ENCODE measurements around the gene LRRC4C. TPM values are rescaled to one million over a fixed set of nuclear protein-coding genes. Genes with fewer than 3 reads are reported as not detected.

Gene LRRC4C
- total RNA-seq, 1 donor from 2014 or later = 1.3 TPM

GRCh38 chr11:40974186-40974795 lies 485.2 kb downstream of the LRRC4C start:
- H3K4me1 Mint-ChIP-seq (ENCODE audit: low read depth) = no peaks in the 10 kb centered on the region
- H3K36me3 Mint-ChIP-seq (ENCODE audit: insufficient read depth) = no peaks in the 10 kb centered on the region
- TF ChIP-seq CTCF (IDR thresholded peaks at IDR 0.05; ENCODE audit: unreplicated experiment) = no peak
- H3K27me3 Mint-ChIP-seq = no peaks in the 10 kb centered on the region
- no peak overlapping the region for H3K4me3 Mint-ChIP-seq (ENCODE audit: low read depth)
- H3K9me3 Mint-ChIP-seq (ENCODE audit: low read depth) = peaks cover 10% of the 10 kb centered on the region
- H3K27ac Mint-ChIP-seq = no peak overlapping the region
- DNase-seq (ENCODE audit: low spot score, unreplicated experiment) = no peak

GRCh38 chr11:40958707-40959106 lies 500.7 kb downstream of the LRRC4C start:
- no peak for TF ChIP-seq CTCF (IDR thresholded peaks at IDR 0.05; ENCODE audit: unreplicated experiment)
- Mint-ChIP-seq H3K36me3 (ENCODE audit: insufficient read depth) (no peaks in the 10 kb centered on the region), H3K4me1 (ENCODE audit: low read depth) (peaks cover 7% of the 10 kb centered on the region), H3K4me3 (ENCODE audit: low read depth) (no peak overlapping the region), H3K27ac (no peak overlapping the region), H3K27me3 (no peaks in the 10 kb centered on the region), H3K9me3 (ENCODE audit: low read depth) (no peaks in the 10 kb centered on the region)
- no peak for DNase-seq (ENCODE audit: low spot score, unreplicated experiment)

- H3K36me3 Mint-ChIP-seq (ENCODE audit: insufficient read depth) = no peaks in the 10 kb centered on the region
- no peaks in the 10 kb centered on the region for H3K4me1 Mint-ChIP-seq (ENCODE audit: low read depth)
- TF ChIP-seq CTCF (IDR thresholded peaks at IDR 0.05; ENCODE audit: unreplicated experiment) = no peak
- no peak for DNase-seq (ENCODE audit: low spot score, unreplicated experiment)
- H3K9me3 Mint-ChIP-seq (ENCODE audit: low read depth) = no peaks in the 10 kb centered on the region
- no peak overlapping the region for H3K4me3 Mint-ChIP-seq (ENCODE audit: low read depth)
- no peak overlapping the region for H3K27ac Mint-ChIP-seq
- no peaks in the 10 kb centered on the region for H3K27me3 Mint-ChIP-seq
Observed at GRCh38 chr11:40952479-40952878, 507.0 kb downstream of the LRRC4C start.

- DNase-seq (ENCODE audit: low spot score, unreplicated experiment) = no peak
- Mint-ChIP-seq H3K4me1 (ENCODE audit: low read depth) (peaks cover 5% of the 10 kb centered on the region), H3K9me3 (ENCODE audit: low read depth) (peaks cover 5% of the 10 kb centered on the region), H3K27ac (no peak overlapping the region), H3K36me3 (ENCODE audit: insufficient read depth) (no peaks in the 10 kb centered on the region), H3K27me3 (no peaks in the 10 kb centered on the region), H3K4me3 (ENCODE audit: low read depth) (no peak overlapping the region)
- TF ChIP-seq CTCF (IDR thresholded peaks at IDR 0.05; ENCODE audit: unreplicated experiment) = no peak
Observed at GRCh38 chr11:40938002-40938401, 521.5 kb downstream of the LRRC4C start.

- H3K36me3 Mint-ChIP-seq (ENCODE audit: insufficient read depth) = no peaks in the 10 kb centered on the region
- no peak overlapping the region for H3K27ac Mint-ChIP-seq
- no peaks in the 10 kb centered on the region for H3K27me3 Mint-ChIP-seq
- no peak overlapping the region for H3K4me3 Mint-ChIP-seq (ENCODE audit: low read depth)
- no peak for TF ChIP-seq CTCF (IDR thresholded peaks at IDR 0.05; ENCODE audit: unreplicated experiment)
- H3K4me1 Mint-ChIP-seq (ENCODE audit: low read depth) = no peaks in the 10 kb centered on the region
- no peak for DNase-seq (ENCODE audit: low spot score, unreplicated experiment)
- no peaks in the 10 kb centered on the region for H3K9me3 Mint-ChIP-seq (ENCODE audit: low read depth)
Observed at GRCh38 chr11:40924915-40925314, 534.5 kb downstream of the LRRC4C start.

Measured in progenitor cell of endocrine pancreas (in vitro differentiated cells).